Thoracic aorta (tissue), 2 donors: Measurements from ENCODE around the gene DCDC2C. TPM values are rescaled to one million over a fixed set of nuclear protein-coding genes. Genes with fewer than 3 reads are reported as not detected.

Experiments used
- ATAC-seq: fragments of 150-250 bp; one replicate; pipeline ENCODE4 v1.8.0; 2017; ENCODE audit warnings: low read depth; ENCODE audit not compliant: insufficient number of reproducible peaks, low FRiP score
- DNase-seq: peaks from one replicate; pipeline ENCODE4 v3.0.0-alpha.2; 2020; ENCODE audit warnings: low spot score
- H3K27ac ChIP-seq, 2 donors: fragments of 200-600 bp; sonication (generic); 1 replicate in 1 of 2; 2 replicates in 1 of 2; pipeline ENCODE4 v1.5.1; 2016; ENCODE audit warnings: mild to moderate bottlenecking in 2 of 2, moderate library complexity in 2 of 2
- H3K27me3 ChIP-seq: fragments of 200-600 bp; sonication (generic); replicated peaks from 2 replicates; pipeline ENCODE4 v1.6.0; 2016; ENCODE audit warnings: mild to moderate bottlenecking; ENCODE audit not compliant: insufficient read depth
- H3K36me3 ChIP-seq: fragments of 200-600 bp; sonication (generic); one replicate; pipeline ENCODE4 v1.5.1; 2016
- H3K4me1 ChIP-seq, 2 donors: fragments of 200-600 bp; sonication (generic); 1 replicate in 1 of 2; 2 replicates in 1 of 2; pipeline versions ENCODE4 v1.5.1 to v1.6.0; 2016; ENCODE audit warnings: low read depth in 2 of 2, mild to moderate bottlenecking in 1 of 2; ENCODE audit not compliant: control insufficient read depth in 1 of 2
- H3K4me3 ChIP-seq: fragments of 200-600 bp; sonication (generic); 2 replicates; pipeline ENCODE4 v1.5.1; 2016; ENCODE audit warnings: mild to moderate bottlenecking
- H3K9me3 ChIP-seq: fragments of 200-600 bp; sonication (generic); 2 replicates; pipeline ENCODE4 v1.5.1; 2016
- CTCF ChIP-seq: fragments of 200-600 bp; sonication (generic); IDR thresholded peaks from one replicate; pipeline ENCODE4 v1.5.1; 2019; ENCODE audit warnings: antibody characterized with exemption
- total RNA-seq, 2 donors: library from RNA; depleted of rRNA; stranded (reverse); fragments of >200 nt; gene quantifications; one replicate each; pipeline versions ENCODE4 v1.1.0 to v1.2.3, GENCODE V29; 2016

DCDC2C gene
- total RNA-seq, 2 donors from 2014 or later = 6.6 to 13.1 TPM

GRCh38 chr2:3801506-3801905, 98.1 kb downstream of the DCDC2C start:
- Histone ChIP-seq H3K27me3 (no peaks in the 10 kb centered on the region), H3K27ac (no peak overlapping the region), H3K9me3 (no peaks in the 10 kb centered on the region), H3K4me1 (no peaks in the 10 kb centered on the region), H3K4me3 (no peak overlapping the region), H3K36me3 (no peaks in the 10 kb centered on the region)
- no peak for DNase-seq
- TF ChIP-seq CTCF = no peak
- no peak for ATAC-seq

- no peaks in the 10 kb centered on the region for H3K36me3 ChIP-seq
- DNase-seq (no peak), ATAC-seq (no peak)
- no peaks in the 10 kb centered on the region for H3K9me3 ChIP-seq
- no peaks in the 10 kb centered on the region for H3K4me1 ChIP-seq
- no peak overlapping the region for H3K4me3 ChIP-seq
- no peak overlapping the region for H3K27ac ChIP-seq
- H3K27me3 ChIP-seq = no peaks in the 10 kb centered on the region
- TF ChIP-seq CTCF = no peak
These were observed 102.0 kb downstream of the DCDC2C start for GRCh38 chr2:3805201-3805939.

GRCh38 chr2:3806168-3806567, 102.8 kb downstream of the DCDC2C start:
- Histone ChIP-seq H3K27ac (no peak overlapping the region), H3K9me3 (no peaks in the 10 kb centered on the region), H3K27me3 (no peaks in the 10 kb centered on the region), H3K36me3 (no peaks in the 10 kb centered on the region), H3K4me3 (no peak overlapping the region), H3K4me1 (no peaks in the 10 kb centered on the region)
- TF ChIP-seq CTCF = no peak
- DNase-seq (no peak), ATAC-seq (no peak)

- H3K4me3 ChIP-seq = no peak overlapping the region
- TF ChIP-seq CTCF = no peak
- DNase-seq = no peak
- H3K27ac ChIP-seq = no peak overlapping the region
- H3K4me1 ChIP-seq = no peaks in the 10 kb centered on the region
- H3K9me3 ChIP-seq = no peaks in the 10 kb centered on the region
- ATAC-seq = no peak
- no peaks in the 10 kb centered on the region for H3K36me3 ChIP-seq
- H3K27me3 ChIP-seq = no peaks in the 10 kb centered on the region
These were observed 103.4 kb downstream of the DCDC2C start for GRCh38 chr2:3806730-3807129.

GRCh38 chr2:3807853-3808252, 104.5 kb downstream of the DCDC2C start:
- Histone ChIP-seq H3K27ac (no peak overlapping the region), H3K27me3 (no peaks in the 10 kb centered on the region), H3K4me1 (no peaks in the 10 kb centered on the region), H3K36me3 (no peaks in the 10 kb centered on the region), H3K4me3 (no peak overlapping the region), H3K9me3 (no peaks in the 10 kb centered on the region)
- ATAC-seq (no peak), DNase-seq (no peak)
- no peak for TF ChIP-seq CTCF
